Breast epithelium (tissue), 3 donors: ENCODE data around the gene USP46.

ENCODE experiments used
- POLR2A ChIP-seq: fragments of 450-650 bp; IDR thresholded peaks from one replicate; pipeline ENCODE4 v1.6.1; 2016; ENCODE audit warnings: antibody characterized with exemption, mild to moderate bottlenecking, moderate library complexity
- POLR2AphosphoS5 ChIP-seq, 3 donors: sonication (generic); formaldehyde crosslinking; IDR thresholded peaks; one replicate each; pipeline ENCODE4 v1.6.1; 2017; ENCODE audit warnings: antibody characterized with exemption in 3 of 3
- TF ChIP-seq, protein P1 (sequence below), 3 donors: fragments of 450-650 bp; IDR thresholded peaks; one replicate each; pipeline ENCODE4 v1.5.1; 2016 to 2017; ENCODE audit warnings: antibody characterized with exemption in 3 of 3, mild to moderate bottlenecking in 3 of 3, moderate library complexity in 3 of 3

GRCh38 chr4:52704133-52704532, 45.0 kb upstream of the USP46 start:
- TF ChIP-seq, protein P1, sequence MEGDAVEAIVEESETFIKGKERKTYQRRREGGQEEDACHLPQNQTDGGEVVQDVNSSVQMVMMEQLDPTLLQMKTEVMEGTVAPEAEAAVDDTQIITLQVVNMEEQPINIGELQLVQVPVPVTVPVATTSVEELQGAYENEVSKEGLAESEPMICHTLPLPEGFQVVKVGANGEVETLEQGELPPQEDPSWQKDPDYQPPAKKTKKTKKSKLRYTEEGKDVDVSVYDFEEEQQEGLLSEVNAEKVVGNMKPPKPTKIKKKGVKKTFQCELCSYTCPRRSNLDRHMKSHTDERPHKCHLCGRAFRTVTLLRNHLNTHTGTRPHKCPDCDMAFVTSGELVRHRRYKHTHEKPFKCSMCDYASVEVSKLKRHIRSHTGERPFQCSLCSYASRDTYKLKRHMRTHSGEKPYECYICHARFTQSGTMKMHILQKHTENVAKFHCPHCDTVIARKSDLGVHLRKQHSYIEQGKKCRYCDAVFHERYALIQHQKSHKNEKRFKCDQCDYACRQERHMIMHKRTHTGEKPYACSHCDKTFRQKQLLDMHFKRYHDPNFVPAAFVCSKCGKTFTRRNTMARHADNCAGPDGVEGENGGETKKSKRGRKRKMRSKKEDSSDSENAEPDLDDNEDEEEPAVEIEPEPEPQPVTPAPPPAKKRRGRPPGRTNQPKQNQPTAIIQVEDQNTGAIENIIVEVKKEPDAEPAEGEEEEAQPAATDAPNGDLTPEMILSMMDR (IDR thresholded peaks at IDR 0.05) = no peak
- TF ChIP-seq POLR2AphosphoS5 (IDR thresholded peaks at IDR 0.05) (no peak), POLR2A (no peak)
